NCI-H510A (cell line): ENCODE data around the gene NBEA.
A peak's percentile ranks its signal among the peaks of the same experiment; 100 is the strongest.
"Not testable (repeated sequence)": the region's sequence is repeated elsewhere in the genome, so short reads cannot be mapped to it uniquely, and the experiment has no call there.

Experiments used
- DNase-seq: peaks from one replicate; lab custom pipeline; 2025; lab: John Stamatoyannopoulos, UW

Gene NBEA

DNA sequence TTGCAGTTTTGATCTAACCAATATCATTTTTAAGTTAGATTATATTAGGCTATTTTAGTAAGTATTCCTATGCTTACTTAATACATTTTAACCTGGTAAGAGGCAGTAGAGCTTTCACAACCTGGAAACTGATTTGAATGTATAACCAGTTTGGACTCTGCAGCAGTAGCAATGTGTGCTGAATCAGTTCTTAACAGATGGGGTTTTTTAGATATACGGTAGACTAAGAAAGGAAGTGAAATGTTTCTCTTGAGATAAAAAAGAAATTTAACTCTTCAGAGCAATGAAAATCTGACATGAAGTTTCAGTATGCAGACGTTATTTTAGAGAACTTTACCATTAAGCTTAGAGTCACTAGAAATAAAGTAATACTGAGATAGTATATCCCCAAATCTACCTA is 2.7 kb downstream of the NBEA start:
- no peak for DNase-seq

DNA sequence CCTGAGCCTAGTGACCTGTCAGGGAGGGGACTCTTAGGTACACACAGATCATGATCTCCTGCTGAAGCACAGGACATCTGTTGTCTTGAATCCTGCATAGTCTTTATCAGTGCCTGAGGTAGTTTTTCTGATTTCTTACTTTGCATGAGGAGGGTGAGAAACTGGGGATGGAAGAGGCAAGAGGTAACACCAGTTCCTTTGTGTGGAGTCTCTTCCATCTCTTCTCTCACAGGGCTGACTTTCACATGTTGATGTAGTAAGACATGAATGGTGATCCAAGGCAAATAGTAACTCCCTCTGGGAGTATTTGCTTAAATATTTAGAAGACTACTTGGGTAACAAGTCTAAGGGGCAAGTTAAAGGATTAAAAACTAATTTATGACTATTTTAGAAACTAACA is 9.5 kb downstream of the NBEA start:
- no peak for DNase-seq

DNA sequence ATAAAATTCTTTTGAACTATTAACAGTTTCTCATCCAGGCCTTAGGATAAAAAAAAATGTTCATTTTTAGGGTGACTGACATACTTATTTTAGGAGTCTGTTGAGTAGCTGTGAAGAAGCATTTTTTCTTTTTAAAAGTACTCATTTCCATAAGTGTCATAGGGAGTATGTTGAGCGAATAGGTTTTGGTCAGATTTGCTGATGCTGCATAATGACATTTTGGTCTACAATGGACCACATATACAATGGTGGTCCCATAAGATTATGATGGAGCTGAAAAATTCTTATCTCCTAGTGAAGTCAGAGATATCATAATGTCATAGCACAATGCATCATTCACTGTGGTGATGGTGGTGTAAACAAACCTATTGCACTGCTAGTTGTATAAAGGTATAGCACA is 17.4 kb downstream of the NBEA start:
- no peak for DNase-seq

DNA sequence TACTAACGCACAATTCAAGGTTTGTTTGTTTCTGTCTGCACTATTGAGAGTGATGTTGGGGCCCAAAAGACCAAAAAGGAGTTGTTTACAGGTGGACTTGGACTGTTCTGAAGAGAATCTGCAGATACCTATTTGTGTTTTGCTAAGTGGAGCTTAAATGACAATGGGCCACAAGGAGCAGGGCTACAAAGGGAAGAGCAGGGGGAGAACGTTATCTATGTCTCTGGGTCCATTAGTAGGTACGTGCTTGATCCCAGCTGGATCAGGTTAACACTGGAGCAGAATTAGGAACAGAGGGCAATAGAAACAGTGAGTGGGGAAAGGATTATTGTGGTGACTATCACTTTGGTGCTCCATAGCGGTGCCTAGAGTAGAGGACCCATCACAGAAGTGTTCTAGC is 22.5 kb downstream of the NBEA start:
- DNase-seq = no peak

DNA sequence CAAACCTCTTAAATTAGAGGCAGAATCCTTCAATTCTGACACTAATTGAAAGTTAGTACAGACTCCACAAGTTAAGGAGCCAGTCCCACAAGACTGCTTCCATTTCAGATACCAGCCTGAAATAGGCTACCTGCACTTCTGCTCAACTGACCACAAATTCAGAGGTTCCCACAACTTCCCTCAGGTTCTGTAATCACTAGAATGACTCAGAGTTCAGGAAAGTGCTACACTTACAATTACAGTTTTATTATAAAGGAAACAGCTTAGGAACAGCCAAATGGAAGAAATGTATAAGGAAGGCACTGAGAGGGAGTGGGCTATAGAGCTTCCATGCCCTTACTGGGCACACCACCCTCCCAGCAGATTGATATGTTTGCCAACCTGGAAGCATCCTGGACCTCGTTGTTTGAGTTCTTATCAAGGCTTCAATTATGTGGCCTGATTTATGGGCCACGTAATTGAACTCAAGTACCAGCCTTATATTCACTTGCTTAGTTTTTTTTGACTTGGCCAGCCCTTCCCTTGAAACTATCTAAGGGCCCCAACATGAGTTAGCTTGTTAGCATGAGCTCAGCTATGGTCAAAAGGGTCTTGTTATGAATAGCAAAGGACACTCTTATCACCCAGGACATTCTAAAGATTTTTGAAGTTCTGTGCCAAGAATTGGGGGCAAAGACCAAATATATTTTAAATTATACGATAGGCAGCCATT is 25.9 kb downstream of the NBEA start:
- peak; percentile 29 for DNase-seq

DNA sequence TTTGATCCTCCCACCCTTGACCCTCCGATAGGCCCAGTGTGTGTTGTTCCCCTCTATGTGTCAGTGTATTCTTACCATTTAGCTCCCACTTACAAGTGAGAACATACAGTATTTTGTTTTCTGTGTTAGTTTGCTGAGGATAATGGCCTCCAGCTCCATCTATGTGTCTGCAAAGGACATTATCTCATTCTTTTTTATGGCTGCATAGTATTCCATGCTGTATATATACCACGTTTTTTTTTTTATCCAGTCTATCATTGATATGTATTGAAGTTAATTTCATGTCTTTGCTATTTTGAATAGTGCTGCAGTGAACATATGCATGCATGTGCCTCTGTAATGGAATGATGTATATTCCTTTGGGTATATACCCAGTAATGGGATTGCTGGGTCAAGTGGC is 27.5 kb downstream of the NBEA start:
- not testable (repeated sequence) for DNase-seq

DNA sequence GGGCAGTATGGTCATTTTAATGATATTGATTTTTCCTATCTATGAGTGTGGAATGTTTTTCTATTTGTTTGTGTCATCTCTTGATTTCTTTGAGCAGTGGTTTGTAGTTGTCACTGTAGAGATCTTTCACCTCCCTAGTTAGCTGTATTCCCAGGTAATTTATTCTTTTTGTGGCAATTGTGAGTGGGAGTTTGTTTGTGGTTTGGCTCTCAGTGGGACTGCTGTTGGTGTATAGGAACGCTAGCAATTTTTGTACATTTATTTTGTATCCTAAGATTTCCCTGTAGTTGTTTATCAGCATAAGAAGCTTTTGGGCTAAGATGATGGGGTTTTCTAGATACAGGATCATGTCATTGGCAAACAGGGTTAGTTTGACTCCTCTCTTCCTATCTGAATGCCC is 28.9 kb downstream of the NBEA start:
- DNase-seq = no peak

DNA sequence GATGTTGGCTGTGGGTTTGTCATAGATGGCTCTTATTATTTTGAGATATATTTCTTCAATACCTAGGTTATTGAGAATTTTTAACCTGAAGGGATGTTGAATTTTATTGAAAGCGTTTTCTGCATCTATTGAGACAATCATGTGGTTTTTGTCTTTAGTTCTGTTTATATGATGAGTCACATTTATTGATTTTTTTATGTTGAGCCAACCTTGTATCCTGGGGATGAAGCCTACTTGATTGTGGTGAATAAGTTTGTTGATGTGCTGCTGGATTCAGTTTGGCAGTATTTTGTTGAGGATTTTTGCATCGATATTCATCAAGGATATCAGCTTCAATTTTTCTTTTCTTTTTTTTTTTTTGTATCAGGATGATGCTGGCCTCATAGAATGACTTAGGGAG is 29.4 kb downstream of the NBEA start:
- no peak for DNase-seq

DNA sequence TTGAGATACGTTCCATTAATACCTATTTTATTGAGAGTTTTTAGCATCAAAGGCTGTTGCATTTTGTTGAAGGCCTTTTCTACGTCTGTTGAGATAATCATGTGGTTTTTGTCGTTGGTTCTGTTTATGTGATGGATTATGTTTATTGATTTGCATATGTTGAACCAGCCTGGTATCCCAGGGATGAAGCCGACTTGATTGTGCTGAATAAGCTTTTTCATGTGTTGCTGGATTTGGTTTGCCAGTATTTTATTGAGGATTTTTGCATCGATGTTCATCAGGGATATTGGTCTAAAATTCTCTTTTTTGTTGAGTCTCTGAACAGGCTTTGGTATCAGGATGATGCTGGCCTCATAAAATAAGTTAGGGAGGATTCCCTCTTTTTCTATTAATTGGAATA is 43.1 kb downstream of the NBEA start:
- DNase-seq = not testable (repeated sequence)

DNA sequence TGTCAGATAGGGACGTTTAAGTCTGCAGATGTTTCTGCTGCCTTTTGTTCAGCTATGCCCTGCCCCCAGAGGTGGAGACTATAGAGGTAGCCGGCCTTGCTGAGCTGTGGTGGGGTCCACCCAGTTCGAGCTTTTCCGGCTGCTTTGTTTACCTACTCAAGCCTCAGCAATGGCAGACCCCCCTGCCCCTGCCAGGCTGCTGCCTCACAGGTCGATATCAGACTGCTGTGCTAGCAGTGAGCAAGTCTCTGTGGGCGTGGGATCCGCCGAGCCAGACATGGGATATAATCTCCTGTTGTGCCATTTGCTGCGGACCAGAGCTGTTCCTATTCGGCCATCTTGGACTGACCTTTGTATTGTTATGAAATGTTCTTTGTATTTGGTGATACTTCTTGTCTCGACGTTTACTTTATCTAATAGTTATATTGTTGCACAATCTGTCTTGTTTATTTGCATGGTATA is 46.3 kb downstream of the NBEA start:
- DNase-seq = no peak

DNA sequence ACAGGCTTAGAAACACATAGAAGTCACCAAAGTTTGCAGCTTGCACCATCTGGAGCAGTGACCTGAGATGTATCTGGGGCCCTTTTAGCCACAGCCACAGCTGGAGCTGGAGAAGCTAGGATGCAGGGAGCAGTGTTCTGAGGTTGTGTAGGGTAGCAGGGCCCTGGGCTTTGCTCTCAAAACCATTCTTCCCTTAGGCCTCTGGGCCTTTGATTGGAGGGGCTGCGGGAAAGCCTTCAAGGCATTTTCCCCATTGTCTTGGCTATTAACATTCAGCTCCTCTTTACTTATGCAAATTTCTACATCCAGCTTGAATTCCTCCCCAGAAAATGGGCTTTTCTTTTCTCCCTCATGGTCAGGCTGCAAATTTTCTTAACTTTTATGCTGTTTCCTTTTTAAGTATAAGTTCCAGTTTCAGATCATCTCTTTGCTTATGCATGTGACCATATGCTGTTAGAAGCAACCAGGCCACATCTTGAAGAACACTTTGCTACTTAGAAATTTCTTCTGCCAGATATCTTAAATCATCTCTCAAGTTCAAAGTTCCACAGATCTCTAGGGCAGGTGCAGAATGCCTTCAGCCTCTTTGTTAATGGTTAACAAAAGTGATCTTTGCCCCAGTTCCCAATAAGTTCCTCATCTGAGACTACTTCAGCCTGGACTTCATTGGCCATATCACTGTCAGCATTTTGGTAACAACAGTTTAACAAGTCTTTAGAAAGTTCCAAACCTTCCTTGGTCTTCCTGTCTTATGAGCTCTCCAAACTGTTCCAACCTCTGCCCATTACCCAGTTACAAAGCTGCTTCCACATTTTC is 48.5 kb downstream of the NBEA start:
- DNase-seq = no peak

DNA sequence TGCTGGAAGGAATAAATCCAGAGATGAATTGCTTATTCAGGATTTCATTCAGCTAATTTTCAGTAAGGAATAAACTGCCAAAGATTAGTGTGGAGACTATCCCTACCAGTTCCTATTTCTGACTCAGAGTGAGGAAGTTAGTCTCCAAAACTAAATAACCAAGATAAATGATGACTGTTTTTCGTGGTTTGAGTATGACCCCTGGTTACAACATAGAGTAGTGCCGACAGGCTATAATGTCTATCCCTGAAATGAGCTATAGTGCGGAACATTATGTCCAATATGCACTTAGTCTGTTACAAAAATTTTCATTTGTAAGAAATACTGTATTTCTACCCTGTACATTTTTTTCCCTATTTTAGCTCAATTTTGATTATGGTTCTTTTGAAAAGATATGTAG is 51.4 kb downstream of the NBEA start:
- no peak for DNase-seq

DNA sequence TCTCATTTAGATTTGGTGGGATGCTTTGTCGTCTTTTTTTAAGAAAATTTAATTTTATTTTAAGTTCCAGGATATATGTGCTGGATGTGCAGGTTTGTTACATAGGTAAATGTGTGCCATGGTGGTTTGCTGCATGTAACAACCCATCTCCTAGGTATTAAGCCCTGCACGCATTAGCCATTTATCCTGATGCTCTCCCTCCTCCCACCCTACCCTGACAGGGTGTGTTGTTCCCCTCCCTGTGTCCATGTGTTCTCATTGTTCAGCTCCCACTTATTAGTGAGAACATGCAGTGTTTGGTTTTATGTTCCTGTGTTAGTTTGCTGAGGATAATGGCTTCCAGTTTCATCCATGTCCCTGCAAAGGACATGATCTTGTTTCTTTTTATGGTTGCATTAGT is 61.7 kb downstream of the NBEA start:
- DNase-seq = not testable (repeated sequence)

DNA sequence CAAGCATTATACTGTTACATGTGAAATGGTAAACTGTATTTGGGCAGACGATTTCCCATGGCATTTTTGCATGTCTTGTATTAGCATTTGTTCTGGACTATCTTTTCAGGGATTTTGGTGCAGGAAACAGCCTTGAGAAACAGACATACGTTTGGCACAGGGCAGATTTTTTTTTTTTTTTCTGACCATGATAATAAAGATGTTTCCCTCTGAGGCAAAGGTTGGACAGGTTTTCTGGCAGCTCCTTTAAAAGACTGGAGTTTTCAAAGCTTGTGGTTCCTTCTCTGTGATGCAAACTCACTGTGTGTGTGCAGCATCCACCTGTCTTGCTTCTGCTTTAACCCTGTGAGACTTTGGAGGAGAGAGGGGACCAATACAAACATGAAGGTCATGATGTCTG is 63.0 kb downstream of the NBEA start:
- DNase-seq = no peak

DNA sequence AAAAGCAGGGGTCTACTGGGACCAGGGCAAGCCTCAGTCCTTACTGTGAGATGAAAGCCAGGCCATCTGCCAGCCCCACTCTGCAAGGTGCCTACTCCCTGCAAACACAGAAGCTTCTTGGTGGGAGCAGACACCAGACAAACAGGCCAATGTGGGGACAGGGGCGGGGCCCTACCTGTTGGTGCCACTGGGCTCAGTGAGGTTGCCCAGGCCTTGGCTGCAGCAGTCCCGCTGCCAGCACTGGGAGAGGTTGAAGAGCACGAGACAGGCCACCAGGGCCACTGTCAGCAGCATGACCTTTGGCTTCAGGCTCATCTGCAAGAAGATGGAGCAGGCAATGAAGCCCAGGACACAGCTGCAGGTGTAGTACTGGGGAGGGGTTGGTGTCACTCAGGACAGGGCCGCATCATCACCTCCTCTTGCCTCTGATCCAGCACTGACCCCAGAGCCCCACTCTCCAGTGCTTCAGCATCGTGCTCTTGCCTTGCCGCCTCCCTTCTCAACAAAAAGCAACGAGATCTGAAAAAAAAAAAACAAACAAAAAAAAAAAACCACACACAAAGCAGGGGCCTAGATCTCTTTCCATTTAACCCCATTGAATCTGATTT is 72.6 kb downstream of the NBEA start:
- DNase-seq = no peak

DNA sequence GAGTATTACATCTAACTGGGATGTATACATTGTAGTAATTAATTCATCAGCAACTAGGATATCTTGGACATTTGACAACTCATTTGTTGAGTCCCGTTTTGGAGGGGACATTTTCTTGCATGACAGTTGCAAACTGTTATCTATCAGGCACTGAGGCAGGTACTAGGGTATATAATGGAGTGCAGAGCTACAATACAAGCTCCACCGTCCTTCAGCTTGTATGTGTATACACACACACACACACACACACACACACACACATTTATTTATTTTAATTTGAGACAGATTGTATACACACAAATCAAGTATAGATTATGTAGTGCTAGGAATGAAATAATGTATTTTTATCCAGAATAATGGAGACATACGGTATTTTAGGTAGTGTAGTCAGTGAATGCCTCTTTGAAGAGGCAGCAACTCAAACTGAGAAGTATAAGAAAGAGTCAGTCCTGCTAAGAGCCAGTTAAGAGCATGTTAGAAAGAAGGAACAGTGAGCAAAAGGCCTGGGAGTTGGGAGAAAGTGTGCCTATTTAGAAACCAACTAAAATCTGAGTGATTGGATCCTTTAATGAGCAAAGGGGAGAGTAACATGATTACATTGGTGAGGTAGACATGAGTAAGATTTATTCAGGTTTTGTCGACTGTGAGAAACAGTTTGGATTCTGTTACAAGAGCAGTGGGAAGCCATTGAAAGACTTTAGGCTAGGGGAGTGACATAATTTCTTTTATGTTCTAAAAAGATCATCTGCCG is 74.5 kb downstream of the NBEA start:
- DNase-seq = no peak

DNA sequence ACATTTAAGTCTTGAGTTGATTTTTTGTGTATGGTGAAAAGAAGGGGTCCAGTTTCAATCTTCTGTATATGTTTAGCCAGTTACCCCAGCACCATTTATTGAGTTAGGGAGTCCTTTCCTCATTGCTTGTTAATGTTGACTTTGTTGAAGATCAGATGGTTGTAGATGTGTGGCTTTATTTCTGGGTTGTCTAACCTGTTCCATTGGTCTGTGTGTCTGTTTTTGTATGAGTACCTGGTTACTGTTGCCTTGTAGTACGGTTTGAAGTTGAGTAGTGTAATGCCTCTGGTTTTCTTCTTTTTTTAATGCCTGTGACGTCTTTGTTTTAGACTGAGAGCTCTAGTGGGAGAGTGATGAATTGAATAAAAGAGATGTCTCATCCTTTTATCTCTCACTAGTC is 83.2 kb downstream of the NBEA start:
- DNase-seq = no peak

DNA sequence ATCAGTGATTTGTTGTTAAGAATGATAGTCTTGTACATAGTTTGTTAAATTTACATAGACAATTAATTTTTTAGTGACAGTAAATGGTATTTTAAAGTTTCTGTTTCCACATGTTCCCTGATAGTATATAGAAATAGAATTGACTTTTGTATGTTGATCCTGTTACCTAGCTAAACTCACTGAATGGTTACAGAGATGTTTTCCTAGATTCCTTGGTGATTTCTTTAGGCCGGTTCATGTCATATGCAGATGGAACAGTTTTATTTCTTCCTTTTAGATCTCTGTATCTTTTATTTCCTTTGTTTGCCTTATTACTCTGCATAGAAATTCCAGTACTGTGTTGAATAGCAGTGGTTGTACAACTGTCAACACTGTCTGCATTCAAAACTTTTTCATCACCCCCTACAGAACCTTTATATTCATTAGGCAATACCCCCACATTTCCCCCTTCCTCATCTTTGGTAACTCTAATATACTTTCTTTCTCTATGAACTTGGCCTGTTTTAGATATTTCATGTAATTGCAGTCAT is 86.3 kb downstream of the NBEA start:
- DNase-seq = no peak

DNA sequence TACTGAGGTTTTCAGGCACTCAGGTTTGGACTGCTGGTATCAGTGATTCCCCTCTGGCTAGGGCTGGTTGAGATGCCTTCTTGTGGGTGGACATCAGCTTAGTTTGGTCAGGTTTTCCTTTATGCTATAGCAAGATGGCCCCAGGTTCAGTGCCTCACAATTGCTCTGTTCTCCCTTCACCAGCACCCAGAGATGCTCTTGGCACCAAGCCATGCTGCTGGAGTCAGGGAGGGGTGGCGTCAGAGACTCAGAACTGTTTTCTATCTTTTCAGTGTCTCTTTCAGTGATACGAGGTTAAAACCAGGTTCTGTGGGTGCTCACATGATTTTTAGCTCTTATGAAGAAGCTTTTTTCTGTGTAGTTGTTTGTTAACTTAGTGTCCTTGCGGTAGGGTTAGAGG is 96.9 kb downstream of the NBEA start:
- no peak for DNase-seq

DNA sequence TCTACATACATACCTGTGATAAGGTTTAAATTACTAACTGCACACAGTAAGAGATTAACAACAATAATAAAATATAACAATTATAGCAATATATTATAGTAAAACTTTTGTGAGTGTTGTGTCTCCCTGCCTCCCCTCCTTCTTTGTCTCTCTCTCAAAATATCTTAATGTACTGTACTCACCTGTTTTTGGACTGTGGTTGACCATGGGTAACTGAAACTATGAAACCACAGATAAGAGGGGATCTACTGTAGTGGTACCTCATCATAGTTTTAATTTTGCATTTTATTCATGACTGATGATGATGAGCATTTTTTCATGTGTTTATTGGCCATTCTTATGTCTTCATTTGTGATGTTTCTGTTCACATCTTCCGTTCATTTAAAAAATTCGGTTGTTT is 104.5 kb downstream of the NBEA start:
- no peak for DNase-seq

DNA sequence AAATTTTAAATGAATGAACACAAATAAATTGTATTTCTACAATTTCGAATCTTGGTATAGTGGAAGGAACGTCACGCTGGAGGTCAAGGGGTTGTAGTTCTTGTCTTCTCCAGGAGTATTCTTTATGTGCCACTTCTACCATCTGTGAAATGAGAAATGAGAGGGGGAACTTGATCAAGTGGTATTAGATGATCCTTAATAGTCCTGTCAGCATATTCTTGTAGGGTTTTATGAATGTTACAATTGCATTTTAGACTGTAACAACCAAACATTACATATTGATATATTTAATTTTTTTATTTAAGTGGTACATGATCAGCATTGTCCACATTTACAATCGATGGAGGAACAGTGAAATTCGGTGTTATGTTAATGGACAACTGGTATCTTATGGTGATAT is 113.6 kb downstream of the NBEA start:
- DNase-seq = no peak

DNA sequence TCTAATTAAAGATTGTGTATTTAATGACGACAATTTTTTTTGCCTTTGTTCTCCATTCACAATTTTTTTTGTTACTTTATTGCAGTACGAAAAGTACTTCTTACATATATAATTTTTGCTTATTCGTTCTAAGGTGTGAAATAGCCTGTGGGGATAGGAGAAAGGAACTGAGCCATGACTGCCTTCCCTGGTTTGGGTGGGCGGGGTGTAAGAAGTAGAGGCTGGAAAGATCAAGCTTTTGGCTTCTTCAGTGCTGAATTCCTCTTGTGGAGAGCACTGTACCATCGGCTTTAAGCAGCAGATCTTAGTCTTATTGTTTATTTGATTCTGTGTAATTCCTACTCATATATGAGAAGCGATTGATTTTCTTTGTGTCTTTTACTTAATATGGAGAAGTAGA is 115.8 kb downstream of the NBEA start:
- no peak for DNase-seq
